Posterior vena cava (tissue), 2 donors: ENCODE data around the gene XPO4. TPM values are rescaled to one million over a fixed set of nuclear protein-coding genes. Genes with fewer than 3 reads are reported as not detected.
"Not testable (repeated sequence)": the region's sequence is repeated elsewhere in the genome, so short reads cannot be mapped to it uniquely, and the experiment has no call there.

Experiments
- DNase-seq: peaks from one replicate; pipeline ENCODE4 v3.0.0-alpha.2; 2020; ENCODE audit warnings: low spot score
- intact Hi-C, 2 donors: fragments of 100-400 bp; cut with DNase I; formaldehyde crosslinking; loops; one replicate each; pipeline versions ENCODE4 v1.14.1 to v1.14.2; 2022 to 2023
- long read RNA-seq, 2 donors: library from polyadenylated mRNA; unstranded; transcript quantifications; one replicate each; pipeline ENCODE4 v2.0.0, GENCODE V29; 2020 to 2021
- total RNA-seq, 2 donors: library from RNA; stranded (reverse); fragmentation: NEBNext Ultra II Directional; extraction: Animal tissue kit (Norgen Biotek cat#: 25700); gene quantifications; one replicate each; pipeline ENCODE4 v1.2.1, GENCODE V29; 2021
- donor health status: DM: yes; HTN: yes; CAD: no.
- donor health status: DM: yes; HTN: yes; CAD: no.

Gene XPO4
- total RNA-seq: 10 to 100 TPM; 11.8 to 12.8 TPM
- long read RNA-seq, donor 1: 0 reads
- long read RNA-seq, donor 2, partial matches to known transcripts: 4 of 7 reads
- long read RNA-seq, donor 2, other reads (novel, unspliced or antisense): 3 of 7 reads

- intact Hi-C loops: loop anchor here in 1 of 2 donors (10.0 kb wide), 1 partner anchor 478 kb away; no protein-coding TSS in a partner anchor
These were observed at the start of gene XPO4 for GRCh38 chr13:20902438-20903163. XPO4 (minus strand) TSS chr13:20902746; CDS start chr13:20902738, 8 bp downstream.

GRCh38 chr13:20948001-20948400 lies 45.5 kb upstream of the XPO4 start:
- not testable (repeated sequence) for DNase-seq
- intact Hi-C loops: loop anchor here in 1 of 2 donors (10.0 kb wide), 1 partner anchor 347 kb away; no protein-coding TSS in a partner anchor

More at GRCh38 chr13:20902438-20903163, at the start of gene XPO4:
- DNase-seq: peak; percentile 93

- peak; percentile 83 for DNase-seq
- intact Hi-C loops: loop anchor here in 1 of 2 donors (10.0 kb wide), 1 partner anchor 349 kb away; no protein-coding TSS in a partner anchor
These were observed 43.4 kb upstream of the XPO4 start for GRCh38 chr13:20945952-20946383.

- intact Hi-C loops: loop anchor here in 1 of 2 donors (5.0 to 10.0 kb wide), 2 partner anchors 234 to 352 kb away; partner anchors contain the start of genes MRPL57 and SKA3
- DNase-seq: no peak
These were observed 40.5 kb upstream of the XPO4 start for GRCh38 chr13:20942938-20943559.

GRCh38 chr13:20940511-20940910 lies 38.0 kb upstream of the XPO4 start:
- DNase-seq: not testable (repeated sequence)
- intact Hi-C loops: loop anchor here in 1 of 2 donors (5.0 to 10.0 kb wide), 2 partner anchors 237 to 354 kb away; partner anchors contain the start of genes MRPL57 and SKA3

- intact Hi-C loops: loop anchor here in 1 of 2 donors (5.0 to 10.0 kb wide), 2 partner anchors 237 to 355 kb away; partner anchors contain the start of genes MRPL57 and SKA3
- DNase-seq: no peak
These were observed 37.5 kb upstream of the XPO4 start for GRCh38 chr13:20940083-20940482.

GRCh38 chr13:20939662-20940061 lies 37.1 kb upstream of the XPO4 start:
- intact Hi-C loops: loop anchor here in 1 of 2 donors (5.0 to 10.0 kb wide), 2 partner anchors 238 to 355 kb away; partner anchors contain the start of genes MRPL57 and SKA3
- DNase-seq: no peak

GRCh38 chr13:20938302-20938701 lies 35.8 kb upstream of the XPO4 start:
- DNase-seq: no peak
- intact Hi-C loops: no loop called here

- intact Hi-C loops: loop anchor here in 1 of 2 donors (10.0 kb wide), 2 partner anchors 223 to 433 kb away; partner anchors contain the start of gene IL17D
These were observed 25.2 kb upstream of the XPO4 start for GRCh38 chr13:20927596-20928257.

GRCh38 chr13:20925395-20925790 lies 22.8 kb upstream of the XPO4 start:
- DNase-seq: not testable (repeated sequence)
- intact Hi-C loops: loop anchor here in 1 of 2 donors (10.0 kb wide), 2 partner anchors 221 to 431 kb away; partner anchors contain the start of gene IL17D

More at GRCh38 chr13:20927596-20928257, 25.2 kb upstream of the XPO4 start:
- no peak for DNase-seq

- intact Hi-C loops: loop anchor here in 1 of 2 donors (5.0 to 10.0 kb wide), 3 partner anchors 220 to 430 kb away; partner anchors contain the start of gene IL17D
- DNase-seq: no peak
These were observed 22.3 kb upstream of the XPO4 start for GRCh38 chr13:20924758-20925394.

GRCh38 chr13:20923272-20923671 lies 20.7 kb upstream of the XPO4 start:
- intact Hi-C loops: loop anchor here in 1 of 2 donors (5.0 to 10.0 kb wide), 3 partner anchors 218 to 428 kb away; partner anchors contain the start of gene IL17D
- DNase-seq: no peak

GRCh38 chr13:20921572-20921971 lies 19.0 kb upstream of the XPO4 start:
- no peak for DNase-seq
- intact Hi-C loops: loop anchor here in 1 of 2 donors (5.0 to 10.0 kb wide), 3 partner anchors 217 to 427 kb away; partner anchors contain the start of gene IL17D

GRCh38 chr13:20915676-20916075 lies 13.1 kb upstream of the XPO4 start:
- DNase-seq, intact Hi-C loops: not testable (repeated sequence)

GRCh38 chr13:20911037-20911436 lies 8.5 kb upstream of the XPO4 start:
- intact Hi-C loops: no loop called here
- DNase-seq: no peak

- intact Hi-C loops: loop anchor here in 1 of 2 donors (10.0 kb wide), 1 partner anchor 484 kb away; no protein-coding TSS in a partner anchor
- no peak for DNase-seq
These were observed 6.4 kb upstream of the XPO4 start for GRCh38 chr13:20908714-20909497.

GRCh38 chr13:20904908-20905307 lies 2.4 kb upstream of the XPO4 start:
- no peak for DNase-seq
- intact Hi-C loops: loop anchor here in 1 of 2 donors (10.0 kb wide), 1 partner anchor 480 kb away; no protein-coding TSS in a partner anchor
